NCI-H2227 (cell line): ENCODE results near the gene HSPA12B.

Experiments
- DNase-seq: peaks from one replicate; lab custom pipeline; 2025; ENCODE audit not compliant: unreplicated experiment; lab: John Stamatoyannopoulos, UW

HSPA12B gene

GRCh38 chr20:3728354-3728753, 4.1 kb upstream of the HSPA12B start:
- no peak for DNase-seq

DNA sequence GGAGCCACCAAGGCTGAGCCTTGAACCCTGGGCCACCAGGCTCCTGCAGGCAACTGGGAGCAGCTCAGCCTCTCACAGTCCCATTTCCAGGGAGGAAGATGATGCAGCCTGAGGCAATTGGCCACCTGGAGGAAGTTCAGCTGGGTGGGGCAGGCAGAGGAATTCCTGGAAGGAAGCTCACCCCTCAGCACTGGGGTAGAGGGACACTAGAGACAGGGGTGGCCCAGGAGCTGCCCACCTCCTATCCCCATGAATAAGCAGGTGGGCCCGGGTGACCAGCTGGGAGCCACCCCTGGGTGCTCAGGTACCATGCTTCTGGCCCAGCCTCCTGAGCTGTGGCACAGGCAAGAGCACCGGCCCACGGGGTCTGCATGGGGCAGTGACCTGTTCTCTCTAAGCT, 3.6 kb upstream of the HSPA12B start:
- DNase-seq, result no peak

DNA sequence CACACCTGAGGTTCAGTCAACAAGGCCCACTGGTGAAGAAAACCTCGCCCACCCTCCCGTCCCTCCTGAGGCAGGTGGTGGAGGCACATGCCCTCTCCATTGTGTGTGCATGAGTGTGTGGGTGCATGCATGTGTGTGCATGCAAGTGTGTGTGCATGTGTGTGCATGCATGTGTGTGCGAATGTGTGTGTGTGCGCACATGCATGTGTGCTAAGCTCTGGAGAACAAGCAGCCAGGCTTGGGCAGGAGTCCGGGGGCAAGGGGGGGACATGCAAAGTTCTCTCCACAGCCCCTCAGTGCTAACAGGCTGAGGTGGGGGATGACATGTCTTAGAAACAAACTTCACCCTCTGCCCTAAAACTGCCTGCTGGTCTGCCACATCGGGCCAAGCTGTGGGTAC, 3.1 kb upstream of the HSPA12B start:
- DNase-seq, result no peak

- DNase-seq, result no peak
Observed at GRCh38 chr20:3729811-3730540, 2.5 kb upstream of the HSPA12B start.

GRCh38 chr20:3730803-3731672, 1.4 kb upstream of the HSPA12B start:
- DNase-seq, result no peak

- no peak for DNase-seq
Observed at GRCh38 chr20:3731944-3732326, 550 bp upstream of the HSPA12B start.

- no peak for DNase-seq
Observed at GRCh38 chr20:3733119-3733995, 872 bp downstream of the HSPA12B start.

GRCh38 chr20:3734111-3734843, 1.8 kb downstream of the HSPA12B start:
- no peak for DNase-seq

GRCh38 chr20:3735768-3736167, 3.3 kb downstream of the HSPA12B start:
- DNase-seq, result no peak

- DNase-seq, result no peak
Observed at GRCh38 chr20:3738111-3739053, 5.9 kb downstream of the HSPA12B start.

- DNase-seq, result no peak
Observed at GRCh38 chr20:3739054-3739925, 6.8 kb downstream of the HSPA12B start.

- DNase-seq, result no peak
Observed at GRCh38 chr20:3739926-3740451, 7.5 kb downstream of the HSPA12B start.

DNA sequence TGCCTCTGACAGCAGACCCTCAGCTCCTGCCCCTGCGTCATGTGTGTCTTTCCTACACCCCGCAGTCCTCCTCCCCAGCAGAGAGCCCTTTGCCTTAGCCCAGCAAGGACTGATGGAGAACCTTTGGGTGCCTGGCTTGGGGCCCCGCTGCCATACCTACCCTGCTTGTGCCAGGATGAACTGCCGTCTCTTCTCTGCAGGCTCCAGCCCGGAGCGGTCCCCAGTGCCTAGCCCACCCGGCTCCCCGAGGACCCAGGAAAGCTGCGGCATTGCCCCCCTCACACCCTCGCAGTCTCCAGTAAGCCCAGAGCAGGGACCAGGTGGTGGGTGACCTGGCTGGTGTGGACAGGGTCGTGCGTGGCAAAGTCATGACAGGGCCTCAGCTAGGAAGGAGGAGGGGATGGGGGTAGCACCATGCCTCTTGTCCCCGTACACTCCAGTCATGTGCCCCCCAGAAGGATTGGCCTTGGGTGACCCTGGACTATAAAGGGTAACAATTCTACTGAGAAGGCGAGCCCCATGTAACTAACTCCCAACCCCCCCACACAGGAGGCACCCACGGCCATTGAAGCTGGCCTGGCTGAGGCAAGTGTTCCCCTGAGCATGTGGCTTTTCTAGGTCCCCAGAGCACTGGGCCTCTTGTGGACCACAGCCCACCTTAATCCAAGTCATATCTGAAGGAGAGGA, 8.3 kb downstream of the HSPA12B start:
- DNase-seq, result no peak

DNA sequence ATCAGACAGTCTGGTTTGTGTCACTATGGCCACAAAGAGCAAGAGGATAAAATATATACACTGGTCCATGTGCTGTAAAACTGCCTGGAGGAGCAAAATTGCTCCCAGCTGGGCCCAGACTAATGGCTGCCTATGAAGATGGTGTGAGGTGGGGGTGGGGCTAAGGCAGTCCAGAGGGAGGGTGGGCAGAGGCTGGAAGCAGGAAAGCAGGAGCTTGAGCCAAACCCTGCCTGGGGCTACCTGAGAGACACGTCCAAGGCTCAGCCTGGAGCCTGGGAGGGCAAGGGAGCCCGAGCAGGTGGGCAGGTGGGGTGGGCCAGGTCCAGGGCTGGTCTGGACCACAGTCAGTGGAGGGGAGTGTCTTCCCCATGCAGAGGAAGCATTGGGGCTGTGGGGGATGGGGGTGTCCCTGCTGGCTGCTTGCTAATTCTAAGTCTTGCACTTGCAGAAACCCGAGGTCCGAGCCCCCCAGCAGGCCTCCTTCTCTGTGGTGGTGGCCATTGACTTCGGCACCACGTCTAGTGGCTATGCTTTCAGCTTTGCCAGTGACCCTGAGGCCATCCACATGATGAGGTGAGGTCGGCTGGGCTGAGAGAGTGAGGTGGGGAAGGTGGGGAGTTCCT, 9.5 kb downstream of the HSPA12B start:
- DNase-seq, result peak; percentile 64

GRCh38 chr20:3743251-3743650, 10.8 kb downstream of the HSPA12B start:
- DNase-seq, result no peak

GRCh38 chr20:3744037-3744436, 11.6 kb downstream of the HSPA12B start:
- no peak for DNase-seq
